Keratinocyte (primary cell): ENCODE results near the gene DPH2. TPM values are rescaled to one million over a fixed set of nuclear protein-coding genes. Genes with fewer than 3 reads are reported as not detected.

Experiments used
- DNase-seq: peaks from one replicate; pipeline ENCODE4 v3.0.0-alpha.2; 2011; ENCODE audit warnings: low read depth, missing footprints, low spot score
- FAIRE-seq: peaks from 2 replicates; lab custom pipeline; 2011; peaks lifted over from hg19 to GRCh38; lab: Jason Lieb, UNC
- H2AFZ ChIP-seq: 2 replicates; pipeline ENCODE4 v1.6.0; 2012; ENCODE audit warnings: low read length, control low read depth, inconsistent platforms; ENCODE audit not compliant: control insufficient read depth
- H3K27ac ChIP-seq: 2 replicates; pipeline ENCODE4 v1.5.1; 2011; ENCODE audit warnings: low read length; ENCODE audit not compliant: control insufficient read depth, insufficient read depth
- H3K27me3 ChIP-seq: 3 replicates; pipeline ENCODE4 v1.6.0; 2011; ENCODE audit warnings: low read length; ENCODE audit not compliant: control insufficient read depth, insufficient read depth; ENCODE audit errors: extremely low read depth
- H3K36me3 ChIP-seq, 2 experiments: 2 replicates in 1 of 2; 3 replicates in 1 of 2; pipeline ENCODE4 v1.5.1; 2011; ENCODE audit warnings: low read length in 2 of 2, mild to moderate bottlenecking in 1 of 2; ENCODE audit not compliant: control insufficient read depth in 2 of 2, insufficient read depth in 2 of 2; ENCODE audit errors: extremely low read depth in 1 of 2
- H3K4me1 ChIP-seq: 3 replicates; pipeline ENCODE4 v1.5.1; 2011; ENCODE audit warnings: low read length; ENCODE audit not compliant: control insufficient read depth, insufficient read depth; ENCODE audit errors: extremely low read depth
- H3K4me2 ChIP-seq: 3 replicates; pipeline ENCODE4 v1.6.0; 2011; ENCODE audit warnings: low read depth, low read length; ENCODE audit not compliant: control insufficient read depth, insufficient read depth; ENCODE audit errors: extremely low read depth
- H3K4me3 ChIP-seq, 3 experiments: fragments of 200-600 bp in 1 of 3; sonication (generic) in 1 of 3; 2 replicates in 2 of 3; 3 replicates in 1 of 3; pipeline ENCODE4 v1.5.1; 2011 to 2016; ENCODE audit warnings: low read length in 3 of 3, mild to moderate bottlenecking in 3 of 3, control low read depth in 2 of 3, inconsistent platforms in 1 of 3, low read depth in 1 of 3, mixed read lengths in 1 of 3, mixed run types in 1 of 3, moderate library complexity in 1 of 3; ENCODE audit not compliant: control insufficient read depth in 2 of 3, insufficient read depth in 2 of 3; ENCODE audit errors: extremely low read depth in 1 of 3
- H3K79me2 ChIP-seq: 2 replicates; pipeline ENCODE4 v1.6.0; 2012; ENCODE audit warnings: low read length; ENCODE audit not compliant: control insufficient read depth, insufficient read depth
- H3K9ac ChIP-seq: 3 replicates; pipeline ENCODE4 v1.6.0; 2011; ENCODE audit warnings: low read length; ENCODE audit not compliant: control insufficient read depth, insufficient read depth; ENCODE audit errors: extremely low read depth
- H3K9me1 ChIP-seq: 3 replicates; pipeline ENCODE4 v1.6.0; 2011; ENCODE audit warnings: low read length; ENCODE audit not compliant: control insufficient read depth, insufficient read depth; ENCODE audit errors: extremely low read depth
- H3K9me3 ChIP-seq: 2 replicates; pipeline ENCODE4 v1.5.1; 2012; ENCODE audit warnings: low read depth, low read length; ENCODE audit not compliant: control insufficient read depth
- H4K20me1 ChIP-seq: 3 replicates; pipeline ENCODE4 v1.6.0; 2011; ENCODE audit warnings: low read length; ENCODE audit not compliant: control insufficient read depth, insufficient read depth; ENCODE audit errors: extremely low read depth
- EZH2 ChIP-seq: IDR thresholded peaks from one replicate; pipeline ENCODE4 v1.6.1; 2012; ENCODE audit warnings: inconsistent platforms, mild to moderate bottlenecking, low read length, moderate library complexity
- dilution Hi-C: fragments of 300-500 bp; cut with MboI; formaldehyde crosslinking; loops from one replicate; pipeline ENCODE4 v1.7.0; 2020; ENCODE audit warnings: low sequenced_read_pairs; ENCODE audit not compliant: extremely low pct_ligation_motif_present
- polyA plus RNA-seq, 5 experiments: library from polyadenylated mRNA; depleted of rRNA in 3 of 5; stranded (reverse) in 3 of 5; stranded (forward) in 1 of 5; unstranded in 1 of 5; fragments of >200 nt; gene quantifications; 1 replicate in 1 of 5; 2 replicates in 3 of 5; 3 replicates in 1 of 5; pipeline versions ENCODE4 v1.2.1 to v1.2.3, GENCODE V29; 2011 to 2012; ENCODE audit warnings: missing spikeins in 2 of 5, low read depth in 1 of 5, low replicate concordance in 1 of 5
- TF ChIP-seq, protein P1 (sequence below), 3 experiments: IDR thresholded peaks in 1 of 3; conservative IDR thresholded peaks in 1 of 3; optimal IDR thresholded peaks in 1 of 3; 2 replicates in 2 of 3; 3 replicates in 1 of 3; pipeline versions ENCODE3 to v1.5.1; 2011; ENCODE audit warnings: low read length in 3 of 3, mild to moderate bottlenecking in 3 of 3, moderate library complexity in 2 of 3, control low read depth in 1 of 3, inconsistent platforms in 1 of 3; ENCODE audit not compliant: insufficient read depth in 2 of 3; ENCODE audit errors: extremely low read depth in 1 of 3

DPH2 gene
- polyA plus RNA-seq, 1 donor (not counting 4 experiments of a cell fraction or from before 2014, with no cell fraction given), result 30.3 TPM

DNA sequence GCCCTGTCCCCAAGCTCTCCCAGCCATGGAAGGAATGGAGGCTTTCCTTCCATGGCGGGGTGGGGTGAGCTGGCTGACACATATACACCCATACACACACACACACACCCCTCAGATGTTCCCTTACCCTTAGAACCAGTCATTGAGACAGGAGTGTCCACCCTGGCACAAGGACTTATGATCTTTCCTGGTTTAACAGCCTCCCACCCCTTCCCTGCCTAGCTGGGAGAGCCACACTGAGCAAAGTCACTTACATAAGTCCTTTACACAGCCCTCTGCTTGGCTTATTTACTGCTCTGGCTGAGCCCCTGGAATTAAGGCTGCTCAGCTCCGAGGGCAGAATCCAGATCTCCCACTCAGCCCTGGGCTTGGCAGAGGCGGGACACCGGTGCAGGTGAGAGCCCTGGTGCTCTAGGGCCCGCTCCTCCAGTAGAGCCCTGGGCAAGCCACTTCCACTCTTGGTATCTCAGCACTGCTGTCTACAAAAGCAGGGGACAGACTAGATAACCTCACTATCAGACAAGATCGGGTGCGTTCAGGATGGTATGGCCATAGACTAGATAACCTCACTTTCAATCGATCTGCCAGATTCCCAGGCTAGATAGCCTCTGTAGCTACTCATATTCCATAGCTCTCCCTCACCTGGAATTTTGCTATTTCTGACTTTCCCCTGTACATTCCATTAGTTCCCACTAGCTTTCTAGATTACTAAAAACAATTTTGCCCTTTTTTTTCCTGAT is 44.7 kb downstream of the DPH2 start:
- H3K27ac ChIP-seq, result no peak overlapping the region
- FAIRE-seq, result no peak
- dilution Hi-C loops, result no loop called here

GRCh38 chr1:44015206-44015605 is 45.4 kb downstream of the DPH2 start:
- no peaks in the 10 kb centered on the region for H3K4me1 ChIP-seq
- H3K4me3 ChIP-seq, result no peak overlapping the region
- TF ChIP-seq, protein P1, sequence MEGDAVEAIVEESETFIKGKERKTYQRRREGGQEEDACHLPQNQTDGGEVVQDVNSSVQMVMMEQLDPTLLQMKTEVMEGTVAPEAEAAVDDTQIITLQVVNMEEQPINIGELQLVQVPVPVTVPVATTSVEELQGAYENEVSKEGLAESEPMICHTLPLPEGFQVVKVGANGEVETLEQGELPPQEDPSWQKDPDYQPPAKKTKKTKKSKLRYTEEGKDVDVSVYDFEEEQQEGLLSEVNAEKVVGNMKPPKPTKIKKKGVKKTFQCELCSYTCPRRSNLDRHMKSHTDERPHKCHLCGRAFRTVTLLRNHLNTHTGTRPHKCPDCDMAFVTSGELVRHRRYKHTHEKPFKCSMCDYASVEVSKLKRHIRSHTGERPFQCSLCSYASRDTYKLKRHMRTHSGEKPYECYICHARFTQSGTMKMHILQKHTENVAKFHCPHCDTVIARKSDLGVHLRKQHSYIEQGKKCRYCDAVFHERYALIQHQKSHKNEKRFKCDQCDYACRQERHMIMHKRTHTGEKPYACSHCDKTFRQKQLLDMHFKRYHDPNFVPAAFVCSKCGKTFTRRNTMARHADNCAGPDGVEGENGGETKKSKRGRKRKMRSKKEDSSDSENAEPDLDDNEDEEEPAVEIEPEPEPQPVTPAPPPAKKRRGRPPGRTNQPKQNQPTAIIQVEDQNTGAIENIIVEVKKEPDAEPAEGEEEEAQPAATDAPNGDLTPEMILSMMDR (optimal IDR thresholded peaks at IDR 0.05 in 1 of 3, IDR thresholded peaks at IDR 0.05 in 1 of 3, conservative IDR thresholded peaks at IDR 0.05 in 1 of 3; ENCODE audit: extremely low read depth in 1 of 3, insufficient read depth in 2 of 3, low read length in 3 of 3), result no peak
- no peak for TF ChIP-seq EZH2
- H4K20me1 ChIP-seq, result peaks cover 3% of the 10 kb centered on the region
- peaks cover 2 to 9% of the 10 kb centered on the region in 2 experiments for H3K36me3 ChIP-seq
- H3K9me1 ChIP-seq, result no peaks in the 10 kb centered on the region
- no peak overlapping the region for H3K27ac ChIP-seq
- no peak overlapping the region for H2AFZ ChIP-seq
- no peak for DNase-seq
- no peaks in the 10 kb centered on the region for H3K9me3 ChIP-seq
- dilution Hi-C loops, result no loop called here
- no peak overlapping the region for H3K4me2 ChIP-seq
- FAIRE-seq, result no peak
- H3K27me3 ChIP-seq, result no peaks in the 10 kb centered on the region
- H3K9ac ChIP-seq, result no peak overlapping the region
- H3K79me2 ChIP-seq, result no peaks in the 10 kb centered on the region

More for the DNA sequence above, 44.7 kb downstream of the DPH2 start:
- H3K4me3 ChIP-seq, result no peak overlapping the region
- H3K79me2 ChIP-seq, result no peaks in the 10 kb centered on the region
- H3K4me2 ChIP-seq, result no peak overlapping the region
- H3K9me3 ChIP-seq, result no peaks in the 10 kb centered on the region
- no peak overlapping the region for H3K9ac ChIP-seq
- H2AFZ ChIP-seq, result no peak overlapping the region
- DNase-seq, result no peak
- peaks cover 0 to 6% of the 10 kb centered on the region in 2 experiments for H3K36me3 ChIP-seq
- no peak for TF ChIP-seq EZH2
- TF ChIP-seq, protein P1 (optimal IDR thresholded peaks at IDR 0.05 in 1 of 3, IDR thresholded peaks at IDR 0.05 in 1 of 3, conservative IDR thresholded peaks at IDR 0.05 in 1 of 3; ENCODE audit: extremely low read depth in 1 of 3, insufficient read depth in 2 of 3, low read length in 3 of 3), result no peak
- peaks cover 3% of the 10 kb centered on the region for H4K20me1 ChIP-seq
- no peaks in the 10 kb centered on the region for H3K9me1 ChIP-seq
- H3K4me1 ChIP-seq, result no peaks in the 10 kb centered on the region
- no peaks in the 10 kb centered on the region for H3K27me3 ChIP-seq
